T-cell (primary cell): ENCODE data around the gene MINDY1. TPM values are rescaled to one million over a fixed set of nuclear protein-coding genes. Genes with fewer than 3 reads are reported as not detected.

ENCODE experiments used
- ATAC-seq, 4 experiments: fragments of 200-7000 bp in 3 of 4; fragments of 150-1000 bp in 1 of 4; cut with Tn5 transposase; replicated peaks in 1 of 4; 1 replicate in 3 of 4; 2 replicates in 1 of 4; pipeline ENCODE4 v1.10.0; 2021; ENCODE audit warnings: moderate library complexity in 3 of 4, mild to moderate bottlenecking in 2 of 4, moderate number of reproducible peaks in 1 of 4
- CTCF ChIA-PET, 2 donors: fragments of 300-600 bp; sonication (Branson Sonifier 250); formaldehyde crosslinking; loops; one replicate each; lab custom pipeline; 2022; ENCODE audit warnings: antibody characterized with exemption in 2 of 2; lab: Charles Lee
- POLR2A ChIA-PET, 2 donors: fragments of 300-600 bp; sonication (Branson Sonifier 250); formaldehyde crosslinking; loops; one replicate each; lab custom pipeline; 2022; ENCODE audit warnings: antibody characterized with exemption in 2 of 2; lab: Charles Lee
- DNase-seq, 35 experiments: peaks; one replicate each; pipeline versions ENCODE4 v3.0.0 to v3.0.0-alpha.2; 2013 to 2023
- H3K27ac ChIP-seq: one replicate; pipeline ENCODE4 v1.5.1; 2013; ENCODE audit warnings: low read length
- H3K27me3 ChIP-seq, 2 experiments: replicated peaks in 1 of 2; 1 replicate in 1 of 2; 2 replicates in 1 of 2; pipeline versions ENCODE4 v1.6.1 to v1.7.0; 2013; ENCODE audit warnings: low read length in 1 of 2, mixed read lengths in 1 of 2; ENCODE audit not compliant: control insufficient read depth in 2 of 2, insufficient read depth in 2 of 2; ENCODE audit errors: extremely low read depth in 1 of 2
- H3K36me3 ChIP-seq, 2 donors: 1 replicate in 1 of 2; 2 replicates in 1 of 2; pipeline versions ENCODE4 v1.6.1 to v1.7.0; 2013; ENCODE audit warnings: low read length in 1 of 2; ENCODE audit not compliant: control insufficient read depth in 2 of 2, insufficient read depth in 1 of 2; ENCODE audit errors: extremely low read depth in 1 of 2
- H3K4me1 ChIP-seq, 2 experiments: 1 replicate in 1 of 2; 2 replicates in 1 of 2; pipeline versions ENCODE4 v1.6.1 to v1.7.0; 2013; ENCODE audit warnings: low read length in 2 of 2, mixed read lengths in 1 of 2; ENCODE audit not compliant: insufficient read depth in 2 of 2, control insufficient read depth in 1 of 2; ENCODE audit errors: extremely low read depth in 1 of 2
- H3K4me3 ChIP-seq, 2 donors: 1 replicate in 1 of 2; 2 replicates in 1 of 2; pipeline versions ENCODE4 v1.5.1 to v1.7.0; 2013; ENCODE audit warnings: mild to moderate bottlenecking in 2 of 2, low read length in 1 of 2, moderate library complexity in 1 of 2; ENCODE audit not compliant: control insufficient read depth in 1 of 2; ENCODE audit errors: extremely low read depth in 1 of 2
- H3K9me3 ChIP-seq: 2 replicates; pipeline ENCODE4 v1.7.0; 2013
- H3K27ac Mint-ChIP-seq, 2 donors: one replicate each; pipeline ENCODE4 v1.8.0; 2020 to 2021; ENCODE audit warnings: mild to moderate bottlenecking in 2 of 2, mixed read lengths in 2 of 2
- H3K27me3 Mint-ChIP-seq, 2 donors: one replicate each; pipeline ENCODE4 v1.8.0; 2021 to 2022; ENCODE audit warnings: mixed read lengths in 2 of 2
- H3K36me3 Mint-ChIP-seq: one replicate; pipeline ENCODE4 v1.8.0; 2021; ENCODE audit warnings: mixed read lengths
- H3K4me1 Mint-ChIP-seq, 3 donors: one replicate each; pipeline ENCODE4 v1.8.0; 2020 to 2022; ENCODE audit warnings: mixed read lengths in 3 of 3, mild to moderate bottlenecking in 1 of 3
- H3K4me3 Mint-ChIP-seq, 3 donors: one replicate each; pipeline ENCODE4 v1.8.0; 2020 to 2022; ENCODE audit warnings: mild to moderate bottlenecking in 3 of 3, mixed read lengths in 3 of 3, moderate library complexity in 3 of 3
- H3K9me3 Mint-ChIP-seq, 3 donors: one replicate each; pipeline ENCODE4 v1.8.0; 2020 to 2022; ENCODE audit warnings: mixed read lengths in 3 of 3
- WGBS: methylation state at CpG from one replicate; pipeline ENCODE4 v1.1.5; 2013; ENCODE audit warnings: missing lambda C conversion rate; ENCODE audit not compliant: insufficient coverage; 5-methylcytosine and 5-hydroxymethylcytosine counted together
- total RNA-seq, 35 experiments: library from RNA in 6 of 35; stranded (reverse) in 6 of 35; fragments of 120-200 nt in 1 of 35; gene quantifications; one replicate each; pipeline versions ENCODE4 v1.2.1 to v1.2.4 and lab custom pipeline; 2013 to 2026

The MINDY1 gene
- total RNA-seq, 5 donors from 2014 or later (not counting 1 experiment from before 2014, with no cell fraction given), result 15.3 to 26.8 (median 19.0) TPM

DNA sequence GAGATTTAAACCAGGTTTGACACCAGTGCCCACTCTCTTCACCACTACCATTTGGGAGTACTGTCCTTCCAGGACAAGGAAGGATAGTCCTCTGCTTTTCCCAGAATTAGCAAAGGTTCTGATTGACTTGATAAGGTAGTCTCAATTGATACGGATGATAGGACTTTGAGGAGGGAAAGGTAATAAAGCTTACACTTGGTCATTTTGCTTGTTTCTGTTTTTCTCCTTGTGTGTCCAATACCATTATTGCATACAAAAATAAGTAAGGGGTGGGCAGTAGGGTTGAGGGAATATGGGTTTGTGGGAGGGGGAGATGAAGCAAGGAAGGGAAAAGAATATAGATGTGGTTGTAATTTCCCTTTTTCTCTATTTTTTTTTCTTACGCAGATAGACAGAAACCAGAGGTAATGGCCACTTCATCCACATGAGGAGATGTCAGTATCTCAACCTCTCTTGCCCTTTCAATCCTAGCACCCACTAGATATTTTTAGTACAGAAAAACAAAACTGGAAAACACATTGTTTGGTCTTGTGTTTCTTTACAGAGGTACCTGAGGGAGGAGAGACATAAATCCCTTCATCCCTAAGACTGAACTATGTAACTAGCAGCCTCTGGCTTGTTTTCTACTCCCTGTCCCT is 43.5 kb upstream of the MINDY1 start:
- H3K4me1 ChIP-seq, result peaks cover 34 to 62% of the 10 kb centered on the region in 2 experiments
- H3K27me3 Mint-ChIP-seq, result no peaks in the 10 kb centered on the region
- peaks cover 2 to 44% of the 10 kb centered on the region in 2 donors for H3K36me3 ChIP-seq
- H3K36me3 Mint-ChIP-seq, result peaks cover 35% of the 10 kb centered on the region
- no peaks in the 10 kb centered on the region for H3K27me3 ChIP-seq
- DNase-seq, result no peak
- no peak for ATAC-seq
- peak overlapping the region in 1 of 3 donors; percentile 92 for H3K4me3 Mint-ChIP-seq
- H3K4me3 ChIP-seq, result no peak overlapping the region
- no peaks in the 10 kb centered on the region for H3K9me3 ChIP-seq
- WGBS, result no CpG with 5 or more reads among the region's 2 CpGs
- peak overlapping the region; percentile 96 for H3K27ac Mint-ChIP-seq
- CTCF ChIA-PET, result interaction anchor here in 1 of 2 donors (1.0 to 1.1 kb wide), 2 partner anchors 10 to 51 kb away, joined by 3 to 7 read pairs; partner anchors contain the start of gene MLLT11
- H3K9me3 Mint-ChIP-seq, result no peaks in the 10 kb centered on the region
- H3K4me1 Mint-ChIP-seq, result peaks cover 80 to 88% (median 81%) of the 10 kb centered on the region in 3 donors
- POLR2A ChIA-PET, result interaction anchor here in 1 of 2 donors (0.6 kb wide), 1 partner anchor 134 kb away, joined by 6 read pairs; no protein-coding TSS in a partner anchor
- no peak overlapping the region for H3K27ac ChIP-seq

DNA sequence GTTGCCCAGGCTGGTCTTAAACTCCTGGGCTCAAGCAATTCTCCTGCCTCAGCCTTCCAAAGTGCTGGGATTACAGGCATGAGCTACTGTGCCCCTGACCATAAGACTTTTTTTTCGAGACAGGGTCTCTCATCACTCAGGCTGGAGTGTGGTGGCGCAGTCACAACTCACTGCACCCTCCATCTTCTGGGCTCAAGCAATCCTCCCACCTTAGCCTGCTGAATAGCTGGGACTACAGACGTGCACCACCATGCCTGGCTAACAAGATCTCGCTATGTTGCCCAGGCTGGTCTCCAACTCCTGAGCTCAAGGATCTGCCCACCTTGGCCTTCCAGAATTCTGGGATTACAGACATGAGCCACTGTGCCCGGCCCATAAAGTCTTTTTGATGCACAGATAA is 42.8 kb upstream of the MINDY1 start:
- peak in 1 of 35 experiments; percentile 23 for DNase-seq
- peaks cover 73 to 82% (median 74%) of the 10 kb centered on the region in 3 donors for H3K4me1 Mint-ChIP-seq
- H3K4me3 Mint-ChIP-seq, result peak overlapping the region in 2 of 3 donors; percentile 34 to 92
- no peaks in the 10 kb centered on the region for H3K27me3 Mint-ChIP-seq
- no peak overlapping the region for H3K4me3 ChIP-seq
- H3K27ac Mint-ChIP-seq, result peak overlapping the region; percentile 96
- H3K9me3 ChIP-seq, result no peaks in the 10 kb centered on the region
- peaks cover 2 to 37% of the 10 kb centered on the region in 2 donors for H3K36me3 ChIP-seq
- ChIA-PET CTCF (interaction anchor here (1.0 to 2.0 kb wide), 3 partner anchors 8 to 52 kb away, joined by 3 to 10 read pairs (median 7); partner anchors contain the start of gene MLLT11 (in 1 of the 2)), POLR2A (interaction anchor here in 1 of 2 donors (0.7 kb wide), 1 partner anchor 48 kb away, joined by 3 read pairs; no protein-coding TSS in a partner anchor)
- no peaks in the 10 kb centered on the region for H3K9me3 Mint-ChIP-seq
- 97% methylated on average over 4 of the region's 5 CpGs for WGBS
- no peak overlapping the region for H3K27ac ChIP-seq
- H3K27me3 ChIP-seq, result no peaks in the 10 kb centered on the region
- peaks cover 27 to 55% of the 10 kb centered on the region in 2 experiments for H3K4me1 ChIP-seq
- H3K36me3 Mint-ChIP-seq, result peaks cover 27% of the 10 kb centered on the region
- no peak for ATAC-seq

- POLR2A ChIA-PET, result interaction anchor here in 1 of 2 donors (1.5 kb wide), 1 partner anchor 9 kb away, joined by 16 read pairs; no protein-coding TSS in a partner anchor
- CTCF ChIA-PET, result interaction anchor here in 1 of 2 donors (0.6 to 2.0 kb wide), 5 partner anchors 9 to 653 kb away, joined by 3 to 10 read pairs (median 6); partner anchors contain the start of genes CDC42SE1 and MLLT11
- H3K4me3 Mint-ChIP-seq, result peak overlapping the region; percentile 88 to 92 (median 89)
- DNase-seq (no peak), ATAC-seq (peak in 2 of 4 experiments; percentile 4 to 28)
- H3K9me3 Mint-ChIP-seq, result no peaks in the 10 kb centered on the region
- H3K27ac Mint-ChIP-seq, result peak overlapping the region; percentile 96
- 40% methylated on average over 2 of the region's 3 CpGs for WGBS
- H3K4me1 ChIP-seq, result peaks cover 22 to 47% of the 10 kb centered on the region in 2 experiments
- H3K36me3 ChIP-seq, result peaks cover 2 to 29% of the 10 kb centered on the region in 2 donors
- H3K4me1 Mint-ChIP-seq, result peaks cover 68 to 78% (median 69%) of the 10 kb centered on the region in 3 donors
- no peaks in the 10 kb centered on the region for H3K27me3 Mint-ChIP-seq
- peak overlapping the region; percentile 75 to 95 for H3K4me3 ChIP-seq
- H3K27ac ChIP-seq, result peak overlapping the region; percentile 72
- no peaks in the 10 kb centered on the region for H3K27me3 ChIP-seq
- H3K9me3 ChIP-seq, result no peaks in the 10 kb centered on the region
- peaks cover 24% of the 10 kb centered on the region for H3K36me3 Mint-ChIP-seq
These were observed 41.9 kb upstream of the MINDY1 start for GRCh38 chr1:151048645-151049032.

GRCh38 chr1:151047925-151048644 is 41.4 kb upstream of the MINDY1 start:
- Histone ChIP-seq H3K4me1 (peaks cover 20 to 41% of the 10 kb centered on the region in 2 experiments), H3K4me3 (peak overlapping the region; percentile 75 to 95), H3K36me3 (peaks cover 2 to 26% of the 10 kb centered on the region in 2 donors), H3K9me3 (no peaks in the 10 kb centered on the region), H3K27ac (peak overlapping the region; percentile 72), H3K27me3 (no peaks in the 10 kb centered on the region)
- ChIA-PET CTCF (interaction anchor here (0.6 to 2.0 kb wide), 8 partner anchors 8 to 652 kb away, joined by 3 to 10 read pairs (median 6); partner anchors contain the start of genes CDC42SE1 (in 1 of the 2) and MLLT11 (in 1 of the 2)), POLR2A (interaction anchor here (0.6 to 1.5 kb wide), 4 partner anchors 10 to 68 kb away, joined by 3 to 16 read pairs (median 8); no protein-coding TSS in a partner anchor)
- ATAC-seq (peak; percentile 61 to 79 (median 64)), DNase-seq (peak in 33 of 35 experiments; percentile 32 to 79 (median 50))
- Mint-ChIP-seq H3K9me3 (no peaks in the 10 kb centered on the region), H3K36me3 (peaks cover 20% of the 10 kb centered on the region), H3K4me1 (peaks cover 70 to 78% (median 73%) of the 10 kb centered on the region in 3 donors), H3K27ac (peak overlapping the region; percentile 96), H3K27me3 (no peaks in the 10 kb centered on the region), H3K4me3 (peak overlapping the region; percentile 88 to 92 (median 89))
- under 1% methylated on average over 45 of the region's 48 CpGs for WGBS

DNA sequence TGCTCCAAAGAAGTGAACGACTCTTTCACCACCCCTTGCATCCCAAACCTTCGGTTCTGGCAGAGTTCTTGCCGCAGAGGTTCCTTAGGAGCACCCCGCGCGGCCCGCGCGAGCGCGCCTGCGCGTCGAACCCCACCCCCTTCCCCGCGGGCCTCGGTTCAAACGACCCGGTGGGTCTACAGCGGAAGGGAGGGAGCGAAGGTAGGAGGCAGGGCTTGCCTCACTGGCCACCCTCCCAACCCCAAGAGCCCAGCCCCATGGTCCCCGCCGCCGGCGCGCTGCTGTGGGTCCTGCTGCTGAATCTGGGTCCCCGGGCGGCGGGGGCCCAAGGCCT is 40.9 kb upstream of the MINDY1 start, which contains the start of gene C1orf56:
TSS of gene C1orf56 (plus strand) at position 161 of the 334 bp plus-strand sequence. CDS start at position 258, 97 bp downstream.
- Histone ChIP-seq H3K4me1 (peaks cover 16 to 39% of the 10 kb centered on the region in 2 experiments), H3K4me3 (peak within 1 kb of the TSS; percentile 75 to 95), H3K9me3 (no peaks in the 10 kb centered on the region), H3K27me3 (no peaks in the 10 kb centered on the region), H3K36me3 (peaks cover 2 to 20% of the 10 kb centered on the region in 2 donors), H3K27ac (peak within 1 kb of the TSS; percentile 72)
- 0% methylated on average over 7 of the region's 29 CpGs for WGBS
- Mint-ChIP-seq H3K36me3 (peaks cover 17% of the 10 kb centered on the region), H3K9me3 (no peaks in the 10 kb centered on the region), H3K4me3 (peak within 1 kb of the TSS; percentile 88 to 92 (median 89)), H3K27ac (peak within 1 kb of the TSS; percentile 96), H3K27me3 (no peaks in the 10 kb centered on the region), H3K4me1 (peaks cover 70 to 78% (median 73%) of the 10 kb centered on the region in 3 donors)
- peak; percentile 56 to 73 (median 71) for ATAC-seq
- peak in 30 of 35 experiments; percentile 24 to 74 (median 44) for DNase-seq
- CTCF ChIA-PET, result interaction anchor here (0.6 to 2.0 kb wide), 7 partner anchors 8 to 52 kb away, joined by 3 to 10 read pairs (median 6); partner anchors contain the start of genes CDC42SE1 (in 1 of the 2) and MLLT11 (in 1 of the 2)
- POLR2A ChIA-PET, result interaction anchor here (0.6 to 1.5 kb wide), 5 partner anchors 9 to 170 kb away, joined by 3 to 16 read pairs (median 7); no protein-coding TSS in a partner anchor
